Endothelial cell of umbilical vein (primary cell): ENCODE measurements around the gene SHISA6. TPM values are rescaled to one million over a fixed set of nuclear protein-coding genes. Genes with fewer than 3 reads are reported as not detected.

Source experiments
- BruUV-seq: library from RNA; stranded (reverse); fragments of 400-500 nt; replicated peaks from 2 replicates; lab custom pipeline; 2021; lab: Mats Ljungman, UMichigan
- CTCF ChIA-PET: fragments of 300-600, 350-600 bp; sonication (Branson Sonifier 250); formaldehyde crosslinking; loops from one replicate; lab custom pipeline; 2021; ENCODE audit warnings: antibody characterized with exemption, inconsistent platforms; lab: Charles Lee
- POLR2A ChIA-PET: fragments of 300-600, 350-600 bp; sonication (Branson Sonifier 250); formaldehyde crosslinking; loops from one replicate; lab custom pipeline; 2021; ENCODE audit warnings: antibody characterized with exemption, inconsistent platforms; lab: Charles Lee
- DNase-seq: peaks from one replicate; pipeline ENCODE4 v3.0.0-alpha.2; 2011; ENCODE audit warnings: low read depth, low spot score
- FAIRE-seq: peaks from 2 replicates; lab custom pipeline; 2011; peaks lifted over from hg19 to GRCh38; lab: Jason Lieb, UNC
- H2AFZ ChIP-seq: 2 replicates; pipeline ENCODE4 v1.6.0; 2012; ENCODE audit warnings: low read depth, low read length, control low read depth, inconsistent platforms
- H3K27ac ChIP-seq: 2 replicates; pipeline ENCODE4 v1.5.1; 2011; ENCODE audit warnings: low read depth, mild to moderate bottlenecking, control low read depth, low read length, moderate library complexity; ENCODE audit not compliant: insufficient read depth
- H3K27me3 ChIP-seq, 2 experiments: 2 replicates each; pipeline versions ENCODE4 v1.6.0 to v1.6.1; 2011; ENCODE audit warnings: low read length in 2 of 2, mixed read lengths in 1 of 2; ENCODE audit not compliant: control insufficient read depth in 2 of 2, insufficient read depth in 2 of 2
- H3K36me3 ChIP-seq, 2 experiments: 2 replicates in 1 of 2; 3 replicates in 1 of 2; pipeline ENCODE4 v1.5.1; 2011; ENCODE audit warnings: low read length in 2 of 2, mild to moderate bottlenecking in 1 of 2, moderate library complexity in 1 of 2; ENCODE audit not compliant: control insufficient read depth in 2 of 2, insufficient read depth in 2 of 2; ENCODE audit errors: extremely low read depth in 1 of 2
- H3K4me1 ChIP-seq: 3 replicates; pipeline ENCODE4 v1.5.1; 2011; ENCODE audit warnings: mild to moderate bottlenecking, low read length; ENCODE audit not compliant: control insufficient read depth, insufficient read depth; ENCODE audit errors: extremely low read depth
- H3K4me2 ChIP-seq: 2 replicates; pipeline ENCODE4 v1.6.1; 2011; ENCODE audit warnings: low read length, control low read depth, mixed read lengths; ENCODE audit not compliant: insufficient read depth
- H3K4me3 ChIP-seq, 3 experiments: fragments of 200-600 bp in 1 of 3; sonication (generic), shearing (Covaris generic) in 1 of 3; replicated peaks in 1 of 3; 2 replicates each; pipeline ENCODE4 v1.5.1; 2011 to 2016; ENCODE audit warnings: control low read depth in 3 of 3, low read length in 3 of 3, mild to moderate bottlenecking in 2 of 3, inconsistent platforms in 1 of 3, low read depth in 1 of 3, moderate library complexity in 1 of 3; ENCODE audit not compliant: insufficient read depth in 1 of 3
- H3K79me2 ChIP-seq: 2 replicates; pipeline ENCODE4 v1.6.0; 2012; ENCODE audit warnings: low read length, inconsistent platforms; ENCODE audit not compliant: control insufficient read depth, insufficient read depth
- H3K9ac ChIP-seq: replicated peaks from 2 replicates; pipeline ENCODE3; 2011; ENCODE audit warnings: low read length, control low read depth; ENCODE audit not compliant: insufficient read depth; ENCODE audit errors: extremely low read depth
- H3K9me1 ChIP-seq: replicated peaks from 3 replicates; pipeline ENCODE4 v1.6.0; 2011; ENCODE audit warnings: mild to moderate bottlenecking, low read length; ENCODE audit not compliant: control insufficient read depth, insufficient read depth; ENCODE audit errors: extremely low read depth
- H3K9me3 ChIP-seq: replicated peaks from 2 replicates; pipeline ENCODE4 v1.5.1; 2012; ENCODE audit warnings: low read length, inconsistent platforms; ENCODE audit not compliant: control insufficient read depth, insufficient read depth
- H4K20me1 ChIP-seq: replicated peaks from 2 replicates; pipeline ENCODE3; 2011; ENCODE audit warnings: mild to moderate bottlenecking, low read length; ENCODE audit not compliant: control insufficient read depth, insufficient read depth; ENCODE audit errors: extremely low read depth
- EZH2 ChIP-seq: IDR thresholded peaks from 2 replicates; pipeline ENCODE4 v1.6.1; 2012; ENCODE audit warnings: borderline replicate concordance, low read depth, mild to moderate bottlenecking, moderate library complexity, low read length, inconsistent platforms; ENCODE audit not compliant: severe bottlenecking
- FOS ChIP-seq: IDR thresholded peaks from 2 replicates; pipeline ENCODE4 v1.6.1; 2011; ENCODE audit warnings: mild to moderate bottlenecking, low read length, moderate library complexity, borderline replicate concordance; ENCODE audit not compliant: insufficient read depth
- GATA2 ChIP-seq: IDR thresholded peaks from 2 replicates; pipeline ENCODE4 v1.7.0; 2011; ENCODE audit warnings: low read depth, mild to moderate bottlenecking, moderate library complexity, mixed read lengths, low read length; ENCODE audit not compliant: insufficient read length, insufficient read depth
- JUN ChIP-seq: IDR thresholded peaks from 2 replicates; pipeline ENCODE4 v1.6.1; 2011; ENCODE audit warnings: borderline replicate concordance, low read depth; ENCODE audit not compliant: insufficient read length, insufficient read depth
- MYC ChIP-seq: IDR thresholded peaks from one replicate; pipeline ENCODE4 v1.6.1; 2011; ENCODE audit warnings: mild to moderate bottlenecking, low read depth, low read length
- POLR2A ChIP-seq: IDR thresholded peaks from 2 replicates; pipeline ENCODE4 v1.6.1; 2012; ENCODE audit warnings: low read depth, mild to moderate bottlenecking, control low read depth, low read length
- POLR2AphosphoS5 ChIP-seq: IDR thresholded peaks from 2 replicates; pipeline ENCODE4 v1.6.1; 2012; ENCODE audit warnings: low read depth, mild to moderate bottlenecking, control low read depth, low read length, moderate library complexity; ENCODE audit not compliant: insufficient read depth
- dilution Hi-C: fragments of 300-500 bp; cut with MboI; formaldehyde crosslinking; loops from one replicate; pipeline ENCODE4 v1.15.0; 2019; ENCODE audit warnings: low sequenced_read_pairs; ENCODE audit not compliant: extremely low pct_ligation_motif_present
- intact Hi-C: fragments of 100-400 bp; cut with micrococcal nuclease; formaldehyde crosslinking; loops from one replicate; pipeline ENCODE4 v1.10.0; 2022
- polyA plus RNA-seq, 4 experiments: library from polyadenylated mRNA; depleted of rRNA in 3 of 4; stranded (reverse) in 3 of 4; unstranded in 1 of 4; fragments of >200 nt; gene quantifications; 2 replicates each; pipeline versions ENCODE4 v1.2.1 to v1.2.3, GENCODE V29; 2011 to 2012; ENCODE audit warnings: missing spikeins in 1 of 4
- total RNA-seq: library from RNA; stranded (reverse); gene quantifications from 2 replicates; pipeline ENCODE4 v1.2.3, GENCODE V29; 2021
- TF ChIP-seq, protein P1 (sequence below), 2 donors: IDR thresholded peaks; 1 replicate in 1 of 2; 2 replicates in 1 of 2; pipeline ENCODE4 v1.5.1; 2011; ENCODE audit warnings: low read length in 2 of 2, mild to moderate bottlenecking in 2 of 2, moderate library complexity in 2 of 2, control low read depth in 1 of 2, inconsistent platforms in 1 of 2, low read depth in 1 of 2; ENCODE audit not compliant: insufficient read depth in 1 of 2; ENCODE audit errors: extremely low read depth in 1 of 2
- TF ChIP-seq, protein P2 (sequence below): IDR thresholded peaks from 2 replicates; pipeline ENCODE4 v1.6.1; 2011; ENCODE audit not compliant: insufficient read depth, insufficient read length

The SHISA6 gene
- total and polyA plus RNA-seq, 2 donors (not counting 3 experiments of a cell fraction or from before 2014, with no cell fraction given) = not detected

DNA sequence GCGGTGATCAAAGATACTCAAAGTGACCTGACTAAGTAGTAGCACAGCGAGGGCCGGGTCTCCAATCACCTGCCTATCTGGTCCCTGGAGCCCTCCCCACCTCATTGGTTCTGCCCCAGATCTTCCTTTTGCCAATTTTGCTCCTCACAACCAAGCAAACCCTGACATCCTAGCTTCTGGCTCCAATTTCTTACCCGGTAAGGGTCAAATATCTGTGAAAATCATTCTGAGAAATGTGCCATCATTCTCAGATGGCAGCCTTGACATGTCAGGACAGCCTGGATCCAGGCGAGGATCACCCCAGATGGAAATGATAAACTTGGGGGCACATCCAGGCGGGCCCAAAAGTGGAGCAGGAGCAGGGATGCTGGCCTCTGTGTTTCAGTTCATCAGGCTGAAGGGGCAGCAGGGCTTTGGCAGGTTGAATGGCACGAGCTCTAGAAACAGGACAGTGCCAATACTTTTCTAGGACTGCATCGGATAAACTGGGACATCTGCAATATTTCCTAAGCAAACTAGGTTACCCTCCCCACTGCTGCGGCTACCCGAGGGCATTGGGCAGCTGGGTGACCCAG lies 83.9 kb downstream of the SHISA6 start:
- no peak overlapping the region for H2AFZ ChIP-seq
- no TSS peak for BruUV-seq
- intact Hi-C loops (no loop called here), dilution Hi-C loops (no loop called here)
- no peaks in the 10 kb centered on the region for H3K4me1 ChIP-seq
- no peaks in the 10 kb centered on the region for H3K36me3 ChIP-seq
- ChIA-PET POLR2A (no interaction called here), CTCF (no interaction called here)
- no peak overlapping the region for H3K4me3 ChIP-seq
- no peaks in the 10 kb centered on the region for H3K27me3 ChIP-seq
- no peak for FAIRE-seq
- H3K9me3 ChIP-seq = peaks cover 5% of the 10 kb centered on the region
- no peaks in the 10 kb centered on the region for H4K20me1 ChIP-seq
- no peak overlapping the region for H3K27ac ChIP-seq
- no peak for TF ChIP-seq EZH2
- TF ChIP-seq GATA2 = no peak
- no peak for TF ChIP-seq MYC
- TF ChIP-seq, protein P1, sequence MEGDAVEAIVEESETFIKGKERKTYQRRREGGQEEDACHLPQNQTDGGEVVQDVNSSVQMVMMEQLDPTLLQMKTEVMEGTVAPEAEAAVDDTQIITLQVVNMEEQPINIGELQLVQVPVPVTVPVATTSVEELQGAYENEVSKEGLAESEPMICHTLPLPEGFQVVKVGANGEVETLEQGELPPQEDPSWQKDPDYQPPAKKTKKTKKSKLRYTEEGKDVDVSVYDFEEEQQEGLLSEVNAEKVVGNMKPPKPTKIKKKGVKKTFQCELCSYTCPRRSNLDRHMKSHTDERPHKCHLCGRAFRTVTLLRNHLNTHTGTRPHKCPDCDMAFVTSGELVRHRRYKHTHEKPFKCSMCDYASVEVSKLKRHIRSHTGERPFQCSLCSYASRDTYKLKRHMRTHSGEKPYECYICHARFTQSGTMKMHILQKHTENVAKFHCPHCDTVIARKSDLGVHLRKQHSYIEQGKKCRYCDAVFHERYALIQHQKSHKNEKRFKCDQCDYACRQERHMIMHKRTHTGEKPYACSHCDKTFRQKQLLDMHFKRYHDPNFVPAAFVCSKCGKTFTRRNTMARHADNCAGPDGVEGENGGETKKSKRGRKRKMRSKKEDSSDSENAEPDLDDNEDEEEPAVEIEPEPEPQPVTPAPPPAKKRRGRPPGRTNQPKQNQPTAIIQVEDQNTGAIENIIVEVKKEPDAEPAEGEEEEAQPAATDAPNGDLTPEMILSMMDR (IDR thresholded peaks at IDR 0.05; ENCODE audit: extremely low read depth in 1 of 2, insufficient read depth in 1 of 2, low read depth in 1 of 2, low read length in 2 of 2) = no peak
- no peak for TF ChIP-seq JUN
- no peak for TF ChIP-seq FOS
- TF ChIP-seq, protein P2, sequence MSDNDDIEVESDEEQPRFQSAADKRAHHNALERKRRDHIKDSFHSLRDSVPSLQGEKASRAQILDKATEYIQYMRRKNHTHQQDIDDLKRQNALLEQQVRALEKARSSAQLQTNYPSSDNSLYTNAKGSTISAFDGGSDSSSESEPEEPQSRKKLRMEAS = no peak
- TF ChIP-seq POLR2AphosphoS5 = no peak
- TF ChIP-seq POLR2A = no peak
- no peak overlapping the region for H3K9ac ChIP-seq
- no peak for DNase-seq
- no peaks in the 10 kb centered on the region for H3K79me2 ChIP-seq
- H3K4me2 ChIP-seq = no peak overlapping the region
- no peaks in the 10 kb centered on the region for H3K9me1 ChIP-seq
